Transverse colon (tissue), 4 donors: ENCODE measurements around the gene ULK4. TPM values are rescaled to one million over a fixed set of nuclear protein-coding genes. Genes with fewer than 3 reads are reported as not detected.

Experiments used
- DNase-seq: peaks from one replicate; pipeline ENCODE4 v3.0.0-alpha.2; 2019
- H3K27ac ChIP-seq, 4 donors: fragments of 200-600 bp; sonication (generic); 2 replicates each; pipeline ENCODE4 v1.5.1; 2016 to 2018; ENCODE audit warnings: inconsistent platforms in 4 of 4
- H3K27me3 ChIP-seq: fragments of 200-600 bp; sonication (generic); 2 replicates; pipeline ENCODE4 v1.5.1; 2017; ENCODE audit warnings: inconsistent platforms
- H3K36me3 ChIP-seq, 4 donors: fragments of 200-600 bp; sonication (generic); 2 replicates each; pipeline ENCODE4 v1.5.1; 2017 to 2019; ENCODE audit warnings: inconsistent platforms in 4 of 4
- H3K4me1 ChIP-seq, 4 donors: fragments of 200-600 bp; sonication (generic); 2 replicates each; pipeline ENCODE4 v1.5.1; 2017 to 2020; ENCODE audit warnings: inconsistent platforms in 4 of 4
- H3K4me3 ChIP-seq, 4 donors: fragments of 200-600 bp; sonication (generic); 1 replicate in 1 of 4; 2 replicates in 3 of 4; pipeline versions ENCODE4 v1.5.1 to v1.6.1; 2017 to 2019; ENCODE audit warnings: inconsistent platforms in 4 of 4
- H3K9me3 ChIP-seq, 2 donors: fragments of 200-600 bp; sonication (generic); 2 replicates each; pipeline ENCODE4 v1.5.1; 2017 to 2019; ENCODE audit warnings: inconsistent platforms in 2 of 2
- CTCF ChIP-seq, 5 experiments: fragments of 200-600 bp in 3 of 5; fragments of 450-650 bp in 2 of 5; sonication (generic) in 3 of 5; IDR thresholded peaks; 1 replicate in 2 of 5; 2 replicates in 3 of 5; pipeline ENCODE4 v1.5.1; 2016 to 2017; ENCODE audit warnings: antibody characterized with exemption in 5 of 5, inconsistent platforms in 3 of 5, mild to moderate bottlenecking in 2 of 5, moderate library complexity in 1 of 5
- EP300 ChIP-seq: sonication (generic); formaldehyde crosslinking; IDR thresholded peaks from one replicate; pipeline ENCODE4 v1.6.1; 2017; ENCODE audit warnings: antibody characterized with exemption, low read depth
- POLR2A ChIP-seq: fragments of 450-650 bp; IDR thresholded peaks from one replicate; pipeline ENCODE4 v1.6.1; 2016; ENCODE audit warnings: antibody characterized with exemption, mild to moderate bottlenecking, moderate library complexity
- POLR2AphosphoS5 ChIP-seq, 3 donors: sonication (generic); formaldehyde crosslinking; IDR thresholded peaks; one replicate each; pipeline ENCODE4 v1.6.1; 2016; ENCODE audit warnings: antibody characterized with exemption in 3 of 3
- WGBS, 2 donors: methylation state at CpG; one replicate each; pipeline ENCODE4 v1.1.5; 2018; ENCODE audit warnings: low coverage in 1 of 2; 5-methylcytosine and 5-hydroxymethylcytosine counted together
- in situ Hi-C, 4 donors: fragments of 200-750 bp; cut with MboI; loops; one replicate each; pipeline versions ENCODE4 v1.15.0 to v1.15.1; 2017; ENCODE audit warnings: low sequenced_read_pairs in 3 of 4, low pct_ligation_motif_present in 1 of 4, low pct_unique_long_range_greater_than_20kb in 1 of 4
- intact Hi-C: fragments of 100-400 bp; cut with DNase I; formaldehyde crosslinking; loops from one replicate; pipeline ENCODE4 v1.15.1; 2023; ENCODE audit warnings: low total_unique reads
- total RNA-seq, 4 donors: library from RNA; depleted of rRNA; stranded (reverse); fragments of >200 nt; gene quantifications; one replicate each; pipeline ENCODE4 v1.1.0, GENCODE V29; 2016

ULK4 gene
- total RNA-seq, 4 donors from 2014 or later, result 4.1 to 19.2 (median 11.7) TPM

GRCh38 chr3:41207355-41207754, 754.5 kb downstream of the ULK4 start:
- Histone ChIP-seq H3K4me1 (peaks cover 22 to 83% (median 47%) of the 10 kb centered on the region in 4 donors), H3K27ac (peak overlapping the region in 1 of 4 donors; percentile 18), H3K9me3 (no peaks in the 10 kb centered on the region), H3K27me3 (no peaks in the 10 kb centered on the region), H3K36me3 (no peaks in the 10 kb centered on the region), H3K4me3 (no peak overlapping the region)
- TF ChIP-seq POLR2A (no peak), POLR2AphosphoS5 (IDR thresholded peaks at IDR 0.05) (no peak), EP300 (no peak), CTCF (IDR thresholded peaks at IDR 0.05) (no peak)
- 27 to 39% methylated on average over 1 of the region's 1 CpG for WGBS, 2 donors
- intact Hi-C loops, result no loop called here
- DNase-seq, result no peak
- in situ Hi-C loops, result loop anchor here in 2 of 4 donors (25.0 kb wide), 1 partner anchor 620 kb away; no protein-coding TSS in a partner anchor

- Histone ChIP-seq H3K4me3 (no peak overlapping the region), H3K27ac (no peak overlapping the region), H3K9me3 (no peaks in the 10 kb centered on the region), H3K36me3 (no peaks in the 10 kb centered on the region), H3K27me3 (no peaks in the 10 kb centered on the region), H3K4me1 (peaks cover 22 to 89% (median 59%) of the 10 kb centered on the region in 4 donors)
- intact Hi-C loops (no loop called here), in situ Hi-C loops (loop anchor here in 2 of 4 donors (25.0 kb wide), 1 partner anchor 618 kb away; no protein-coding TSS in a partner anchor)
- no peak for DNase-seq
- no peak for TF ChIP-seq EP300
- 70 to 78% methylated on average over 9 of the region's 9 CpGs for WGBS, 2 donors
These were observed 756.3 kb downstream of the ULK4 start for GRCh38 chr3:41205591-41205990.

GRCh38 chr3:41204369-41204768, 757.5 kb downstream of the ULK4 start:
- intact Hi-C loops, result no loop called here
- H3K27me3 ChIP-seq, result no peaks in the 10 kb centered on the region
- H3K4me3 ChIP-seq, result no peak overlapping the region
- in situ Hi-C loops, result loop anchor here in 2 of 4 donors (25.0 kb wide), 1 partner anchor 617 kb away; no protein-coding TSS in a partner anchor
- WGBS, 2 donors, result 91 to 100% methylated on average over 1 of the region's 1 CpG
- peaks cover 22 to 84% (median 59%) of the 10 kb centered on the region in 4 donors for H3K4me1 ChIP-seq
- DNase-seq, result no peak
- no peak overlapping the region for H3K27ac ChIP-seq
- no peaks in the 10 kb centered on the region for H3K36me3 ChIP-seq
- no peak for TF ChIP-seq POLR2AphosphoS5 (IDR thresholded peaks at IDR 0.05)
- TF ChIP-seq EP300, result no peak
- TF ChIP-seq CTCF (IDR thresholded peaks at IDR 0.05), result no peak
- TF ChIP-seq POLR2A, result no peak
- no peaks in the 10 kb centered on the region for H3K9me3 ChIP-seq

GRCh38 chr3:41202834-41203345, 759.0 kb downstream of the ULK4 start:
- Histone ChIP-seq H3K4me1 (peaks cover 22 to 70% (median 53%) of the 10 kb centered on the region in 4 donors), H3K27me3 (no peaks in the 10 kb centered on the region), H3K27ac (peak overlapping the region; percentile 10 to 100 (median 94)), H3K4me3 (peak overlapping the region in 1 of 4 donors; percentile 64), H3K9me3 (no peaks in the 10 kb centered on the region), H3K36me3 (no peaks in the 10 kb centered on the region)
- TF ChIP-seq CTCF (IDR thresholded peaks at IDR 0.05), result peak; percentile 22 to 35 (median 29)
- TF ChIP-seq POLR2AphosphoS5 (IDR thresholded peaks at IDR 0.05), result no peak
- intact Hi-C loops (no loop called here), in situ Hi-C loops (loop anchor here in 2 of 4 donors (25.0 kb wide), 1 partner anchor 616 kb away; no protein-coding TSS in a partner anchor)
- no peak for DNase-seq
